Body of pancreas (tissue), 4 donors: ENCODE measurements around the gene ZCCHC7. TPM values are rescaled to one million over a fixed set of nuclear protein-coding genes. Genes with fewer than 3 reads are reported as not detected.

Source experiments
- ATAC-seq: fragments of 150-250 bp; one replicate; pipeline ENCODE4 v1.9.1; 2016
- DNase-seq, 4 donors: peaks; one replicate each; pipeline ENCODE4 v3.0.0-alpha.2; 2019
- H3K27ac ChIP-seq, 4 donors: fragments of 200-600 bp; sonication (generic); 1 replicate in 3 of 4; 2 replicates in 1 of 4; pipeline versions ENCODE4 v1.5.1 to v1.6.1; 2016 to 2019; ENCODE audit warnings: mild to moderate bottlenecking in 1 of 4, mixed read lengths in 1 of 4, moderate library complexity in 1 of 4
- H3K27me3 ChIP-seq, 2 donors: fragments of 200-600 bp; sonication (generic); one replicate each; pipeline ENCODE4 v1.6.0; 2016; ENCODE audit warnings: mild to moderate bottlenecking in 1 of 2
- H3K36me3 ChIP-seq, 2 donors: fragments of 200-600 bp; sonication (generic); replicated peaks in 1 of 2; 2 replicates each; pipeline ENCODE4 v1.5.1; 2016; ENCODE audit warnings: low read depth in 2 of 2; ENCODE audit not compliant: insufficient read depth in 1 of 2
- H3K4me1 ChIP-seq: fragments of 200-600 bp; sonication (generic); one replicate; pipeline ENCODE4 v1.6.0; 2016
- H3K4me3 ChIP-seq, 2 donors: fragments of 200-600 bp; sonication (generic); 1 replicate in 1 of 2; 2 replicates in 1 of 2; pipeline ENCODE4 v1.5.1; 2016 to 2019
- H3K9me3 ChIP-seq, 3 donors: fragments of 200-600 bp; sonication (generic); 1 replicate in 2 of 3; 2 replicates in 1 of 3; pipeline ENCODE4 v1.5.1; 2016
- POLR2A ChIP-seq, 3 donors: fragments of 450-650 bp; IDR thresholded peaks; one replicate each; pipeline ENCODE4 v1.6.1; 2016; ENCODE audit warnings: antibody characterized with exemption in 3 of 3, mild to moderate bottlenecking in 2 of 3
- WGBS, 2 donors: methylation state at CpG; one replicate each; pipeline ENCODE4 v1.1.5; 2017; 5-methylcytosine and 5-hydroxymethylcytosine counted together
- intact Hi-C: fragments of 100-400 bp; cut with DNase I; formaldehyde crosslinking; loops from one replicate; pipeline ENCODE4 v1.15.1; 2023
- total RNA-seq, 2 donors: library from RNA; depleted of rRNA; stranded (reverse); fragments of >200 nt; gene quantifications; one replicate each; pipeline ENCODE4 v1.1.0, GENCODE V29; 2016
- TF ChIP-seq, protein P1 (sequence below), 7 experiments: fragments of 450-650 bp in 4 of 7; fragments of 200-600 bp in 3 of 7; sonication (generic) in 3 of 7; IDR thresholded peaks; one replicate each; pipeline ENCODE4 v1.5.1; 2016 to 2019; ENCODE audit warnings: antibody characterized with exemption in 7 of 7

The ZCCHC7 gene
- total RNA-seq, 2 donors from 2014 or later, result 10.1 to 18.1 TPM

DNA sequence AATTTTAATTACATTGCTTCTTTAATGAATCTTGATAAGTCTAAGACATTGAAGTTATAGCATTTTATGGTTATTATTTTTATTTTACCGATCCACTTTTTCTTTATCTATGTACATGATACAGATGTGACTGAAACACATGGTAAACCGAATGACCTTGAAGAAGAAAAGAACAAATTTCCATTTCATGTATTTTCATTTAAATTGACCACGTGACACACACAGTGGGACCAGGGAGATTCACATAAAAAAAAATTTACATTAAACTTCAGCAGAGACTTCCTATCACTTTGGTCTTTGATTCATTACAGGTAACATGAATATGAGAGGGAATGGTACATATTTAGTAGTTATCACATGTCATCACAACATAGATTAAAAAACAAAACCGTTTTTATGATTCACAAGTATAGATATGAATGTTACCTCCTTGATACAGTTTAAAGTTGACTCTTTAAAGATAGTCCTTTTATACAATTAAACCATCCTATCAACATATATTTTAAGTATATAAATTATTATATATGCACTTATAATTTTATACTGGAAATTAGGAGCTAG is 133.1 kb downstream of the ZCCHC7 start:
- Histone ChIP-seq H3K27ac (no peak overlapping the region), H3K9me3 (no peaks in the 10 kb centered on the region), H3K36me3 (peaks cover 0 to 3% of the 10 kb centered on the region in 2 donors), H3K4me1 (peaks cover 12% of the 10 kb centered on the region), H3K27me3 (no peaks in the 10 kb centered on the region), H3K4me3 (no peak overlapping the region)
- 78 to 79% methylated on average over 4 of the region's 4 CpGs for WGBS, 2 donors
- intact Hi-C loops, result no loop called here
- DNase-seq, result no peak
- TF ChIP-seq, protein P1, sequence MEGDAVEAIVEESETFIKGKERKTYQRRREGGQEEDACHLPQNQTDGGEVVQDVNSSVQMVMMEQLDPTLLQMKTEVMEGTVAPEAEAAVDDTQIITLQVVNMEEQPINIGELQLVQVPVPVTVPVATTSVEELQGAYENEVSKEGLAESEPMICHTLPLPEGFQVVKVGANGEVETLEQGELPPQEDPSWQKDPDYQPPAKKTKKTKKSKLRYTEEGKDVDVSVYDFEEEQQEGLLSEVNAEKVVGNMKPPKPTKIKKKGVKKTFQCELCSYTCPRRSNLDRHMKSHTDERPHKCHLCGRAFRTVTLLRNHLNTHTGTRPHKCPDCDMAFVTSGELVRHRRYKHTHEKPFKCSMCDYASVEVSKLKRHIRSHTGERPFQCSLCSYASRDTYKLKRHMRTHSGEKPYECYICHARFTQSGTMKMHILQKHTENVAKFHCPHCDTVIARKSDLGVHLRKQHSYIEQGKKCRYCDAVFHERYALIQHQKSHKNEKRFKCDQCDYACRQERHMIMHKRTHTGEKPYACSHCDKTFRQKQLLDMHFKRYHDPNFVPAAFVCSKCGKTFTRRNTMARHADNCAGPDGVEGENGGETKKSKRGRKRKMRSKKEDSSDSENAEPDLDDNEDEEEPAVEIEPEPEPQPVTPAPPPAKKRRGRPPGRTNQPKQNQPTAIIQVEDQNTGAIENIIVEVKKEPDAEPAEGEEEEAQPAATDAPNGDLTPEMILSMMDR (IDR thresholded peaks at IDR 0.05), result no peak
- no peak for TF ChIP-seq POLR2A (IDR thresholded peaks at IDR 0.05)
- ATAC-seq, result no peak

DNA sequence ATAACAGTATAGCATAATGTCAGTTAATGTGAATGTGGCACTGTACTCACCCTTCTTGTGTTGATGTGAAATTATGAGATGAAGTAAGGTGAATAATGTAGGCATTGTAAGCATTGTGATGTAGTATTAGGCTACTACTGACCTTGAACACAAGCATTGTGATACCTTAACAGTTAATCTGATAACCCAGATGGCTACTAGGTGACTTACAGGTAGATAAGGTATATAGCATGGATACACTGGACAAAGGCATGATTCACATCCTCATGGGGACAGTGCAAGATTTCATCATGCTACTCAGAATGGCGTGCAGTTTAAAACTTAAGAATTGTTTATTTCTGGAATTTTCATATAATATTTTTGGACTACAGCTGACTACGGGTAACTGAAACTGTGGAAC is 134.8 kb downstream of the ZCCHC7 start:
- Histone ChIP-seq H3K27ac (no peak overlapping the region), H3K9me3 (no peaks in the 10 kb centered on the region), H3K27me3 (no peaks in the 10 kb centered on the region), H3K4me1 (peaks cover 12% of the 10 kb centered on the region), H3K36me3 (no peaks in the 10 kb centered on the region), H3K4me3 (no peak overlapping the region)
- no peak for DNase-seq
- no peak for ATAC-seq
- TF ChIP-seq, protein P1 (IDR thresholded peaks at IDR 0.05), result no peak
- no peak for TF ChIP-seq POLR2A (IDR thresholded peaks at IDR 0.05)
- WGBS, 2 donors, result 94 to 98% methylated on average over 2 of the region's 2 CpGs
- intact Hi-C loops, result no loop called here

- WGBS, 2 donors, result 39% methylated on average over 4 of the region's 4 CpGs
Observed at GRCh38 chr9:37255944-37256862, 135.8 kb downstream of the ZCCHC7 start.

GRCh38 chr9:37259951-37260350 is 139.6 kb downstream of the ZCCHC7 start:
- Histone ChIP-seq H3K36me3 (peaks cover 0 to 1% of the 10 kb centered on the region in 2 donors), H3K4me3 (no peak overlapping the region), H3K27me3 (no peaks in the 10 kb centered on the region), H3K9me3 (no peaks in the 10 kb centered on the region), H3K27ac (no peak overlapping the region), H3K4me1 (peaks cover 12% of the 10 kb centered on the region)
- no peak for TF ChIP-seq POLR2A (IDR thresholded peaks at IDR 0.05)
- TF ChIP-seq, protein P1 (IDR thresholded peaks at IDR 0.05), result no peak
- no peak for ATAC-seq
- intact Hi-C loops, result no loop called here
- DNase-seq, result no peak
- WGBS, 2 donors, result 95 to 100% methylated on average over 3 of the region's 3 CpGs

More at GRCh38 chr9:37255944-37256862, 135.8 kb downstream of the ZCCHC7 start:
- no peak for DNase-seq
- no peaks in the 10 kb centered on the region for H3K9me3 ChIP-seq
- peak; percentile 21 for ATAC-seq
- H3K4me1 ChIP-seq, result peaks cover 12% of the 10 kb centered on the region
- no peaks in the 10 kb centered on the region for H3K36me3 ChIP-seq
- TF ChIP-seq POLR2A (IDR thresholded peaks at IDR 0.05), result no peak
- TF ChIP-seq, protein P1 (IDR thresholded peaks at IDR 0.05), result no peak
- no peak overlapping the region for H3K4me3 ChIP-seq
- no peaks in the 10 kb centered on the region for H3K27me3 ChIP-seq
- intact Hi-C loops, result no loop called here
- H3K27ac ChIP-seq, result no peak overlapping the region
